Tibial nerve (tissue), 4 donors: ENCODE data around the gene ZNF124.

Source experiments
- CTCF ChIP-seq, 5 experiments: fragments of 200-600 bp in 3 of 5; fragments of 450-650 bp in 2 of 5; sonication (generic) in 3 of 5; IDR thresholded peaks; one replicate each; pipeline ENCODE4 v1.5.1; 2016 to 2019; ENCODE audit warnings: antibody characterized with exemption in 5 of 5, mild to moderate bottlenecking in 3 of 5, moderate library complexity in 2 of 5
- EP300 ChIP-seq, 2 donors: sonication (generic); formaldehyde crosslinking; IDR thresholded peaks; one replicate each; pipeline ENCODE4 v1.6.1; 2017; ENCODE audit warnings: antibody characterized with exemption in 2 of 2, mild to moderate bottlenecking in 1 of 2
- POLR2A ChIP-seq, 2 donors: fragments of 450-650 bp; IDR thresholded peaks; one replicate each; pipeline ENCODE4 v1.6.1; 2017; ENCODE audit warnings: antibody characterized with exemption in 2 of 2, mild to moderate bottlenecking in 2 of 2, moderate library complexity in 2 of 2

GRCh38 chr1:247164694-247165093 lies 7.1 kb downstream of the ZNF124 start:
- TF ChIP-seq CTCF (IDR thresholded peaks at IDR 0.05) = no peak
- no peak for TF ChIP-seq POLR2A (IDR thresholded peaks at IDR 0.05)
- TF ChIP-seq EP300 (IDR thresholded peaks at IDR 0.05) = no peak
